K562 (cell line): Measurements from ENCODE around the gene CD37. TPM values are rescaled to one million over a fixed set of nuclear protein-coding genes. Genes with fewer than 3 reads are reported as not detected.

Source experiments
- CCNT2 ChIP-seq: IDR thresholded peaks from 2 replicates; pipeline ENCODE4 v1.6.1; 2011; ENCODE audit warnings: borderline replicate concordance, low read depth, mild to moderate bottlenecking, moderate library complexity, mixed read lengths, low read length; ENCODE audit not compliant: insufficient read length; ENCODE audit errors: extremely low read depth
- GATAD2A ChIP-seq: fragments of 450-650 bp; IDR thresholded peaks from 2 replicates; pipeline ENCODE4 v1.6.1; 2017
- MAZ ChIP-seq, 2 experiments: fragments of 450-650 bp in 1 of 2; sonication (generic) in 1 of 2; formaldehyde crosslinking; IDR thresholded peaks in 1 of 2; conservative IDR thresholded peaks in 1 of 2; 2 replicates each; pipeline versions ENCODE4 v1.4.0 to v1.5.0; 2020; ENCODE audit warnings: mild to moderate bottlenecking in 1 of 2, missing genetic modification reagents in 1 of 2
- MTA1 ChIP-seq: fragments of 450-650 bp; IDR thresholded peaks from 2 replicates; pipeline ENCODE4 v1.6.1; 2017; ENCODE audit warnings: borderline replicate concordance
- NFIC ChIP-seq: fragments of 450-650 bp; IDR thresholded peaks from 2 replicates; pipeline ENCODE4 v1.6.1; 2017; ENCODE audit warnings: mild to moderate bottlenecking, inconsistent platforms
- NR2C1 ChIP-seq, 2 experiments: fragments of 450-650 bp; IDR thresholded peaks; 2 replicates each; pipeline ENCODE4 v1.6.1; 2017; ENCODE audit warnings: mild to moderate bottlenecking in 2 of 2, antibody characterized with exemption in 1 of 2, inconsistent platforms in 1 of 2, missing compliant biosample characterization in 1 of 2, missing genetic modification characterization in 1 of 2
- PTBP1 ChIP-seq: fragments of 200-400 bp; formaldehyde crosslinking; IDR thresholded peaks from 2 replicates; pipeline ENCODE4 v1.6.1; 2017; ENCODE audit warnings: low read depth, low read length
- U2AF1 ChIP-seq: fragments of 200-400 bp; formaldehyde crosslinking; optimal IDR thresholded peaks from 2 replicates; pipeline ENCODE3; 2017; ENCODE audit warnings: mild to moderate bottlenecking, low read depth, low read length, moderate library complexity
- YBX1 ChIP-seq: fragments of 450-650 bp; IDR thresholded peaks from 2 replicates; pipeline ENCODE4 v1.7.1; 2016; ENCODE audit warnings: mild to moderate bottlenecking
- ZBTB26 ChIP-seq: fragments of 450-650 bp; formaldehyde crosslinking; IDR thresholded peaks from 2 replicates; pipeline ENCODE4 v1.4.0; 2022; ENCODE audit warnings: missing genetic modification characterization
- ZNF165 ChIP-seq: fragments of 250-450 bp; sonication (Bioruptor Pico); IDR thresholded peaks from 2 replicates; pipeline ENCODE4 v1.4.0; 2020; ENCODE audit warnings: borderline replicate concordance
- ZNF644 ChIP-seq: fragments of 200-800 bp; sonication (Bioruptor generic); IDR thresholded peaks from 2 replicates; pipeline ENCODE4 v1.6.1; 2016; ENCODE audit warnings: low read depth, missing genetic modification characterization, missing compliant biosample characterization
- polyA plus RNA-seq, 8 experiments: library from polyadenylated mRNA; depleted of rRNA in 4 of 8; stranded (reverse) in 5 of 8; unstranded in 3 of 8; fragments of >200 nt; fragmentation: Nextera tagmentation in 2 of 8; fragmentation: Illumina TruSeq in 1 of 8; extraction: Ambion mirVana in 2 of 8; extraction: Trizol in 1 of 8; gene quantifications; 2 replicates each; pipeline versions ENCODE4 v1.2.1 to v1.2.3, GENCODE V29; 2011 to 2014; ENCODE audit warnings: inconsistent platforms in 1 of 8, missing spikeins in 1 of 8
- total RNA-seq, 7 experiments: library from RNA; depleted of rRNA in 6 of 7; stranded (reverse); fragments of >200 nt in 6 of 7; fragmentation: Illumina TruSeq in 2 of 7; extraction: Trizol in 2 of 7; gene quantifications; 2 replicates each; pipeline versions ENCODE4 v1.2.1 to v1.2.3, GENCODE V29; 2011 to 2021; ENCODE audit warnings: low replicate concordance in 1 of 7
- TF ChIP-seq, protein P1 (sequence below): IDR thresholded peaks from 2 replicates; pipeline ENCODE4 v1.6.1; 2011; ENCODE audit not compliant: insufficient read length; ENCODE audit errors: extremely low read depth

The CD37 gene
- total and polyA plus RNA-seq, 9 of the 15 experiments (the other 6 are each of a cell fraction or from before 2014, with no cell fraction given), result 2.5 to 19.0 (median 7.4) TPM

DNA sequence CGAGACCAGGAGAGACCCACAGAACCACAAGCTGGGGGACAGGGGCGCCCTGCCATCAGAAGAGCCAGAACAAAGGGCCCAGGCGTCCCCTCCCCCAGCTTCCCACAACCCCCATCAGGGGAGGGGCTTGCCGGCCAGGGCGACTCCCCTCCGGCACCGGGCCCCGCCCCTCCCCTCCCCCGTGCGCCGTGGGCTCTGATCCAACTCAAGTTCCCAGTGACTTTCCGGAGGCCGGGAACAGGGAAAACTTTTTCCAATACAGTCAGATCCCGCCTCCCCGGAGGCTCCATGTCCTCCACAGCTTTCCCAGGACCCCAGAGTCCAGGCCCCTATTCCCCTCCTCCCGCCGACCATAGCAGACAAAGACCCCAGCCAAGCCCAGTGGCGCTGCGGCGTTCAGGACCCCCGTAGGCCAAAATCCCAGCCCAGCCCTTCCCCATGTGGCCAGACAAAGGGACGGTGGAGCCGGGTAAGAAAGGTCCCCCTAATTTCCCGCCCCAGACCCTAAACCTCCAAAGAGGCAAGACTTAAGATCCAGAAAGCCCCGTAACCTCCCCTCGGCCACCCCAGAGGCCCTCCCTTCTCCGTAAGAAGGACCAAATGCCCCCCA is 26.3 kb downstream of the CD37 start (continued):
- peak in 1 of 2 experiments; percentile 21; a peak in 1 of 4 replicates for TF ChIP-seq MAZ (CRISPR knock-in tag; conservative IDR thresholded peaks at IDR 0.05 in 1 of 2, IDR thresholded peaks at IDR 0.05 in 1 of 2)
- no peak for TF ChIP-seq ZNF644 (tag)
- TF ChIP-seq NFIC, result peak; percentile 95
- TF ChIP-seq CCNT2, result peak; percentile 65
- TF ChIP-seq GATAD2A, result 0 out of 2 replicates have a peak, but pooled peaks have one; percentile 19
- TF ChIP-seq, protein P1, sequence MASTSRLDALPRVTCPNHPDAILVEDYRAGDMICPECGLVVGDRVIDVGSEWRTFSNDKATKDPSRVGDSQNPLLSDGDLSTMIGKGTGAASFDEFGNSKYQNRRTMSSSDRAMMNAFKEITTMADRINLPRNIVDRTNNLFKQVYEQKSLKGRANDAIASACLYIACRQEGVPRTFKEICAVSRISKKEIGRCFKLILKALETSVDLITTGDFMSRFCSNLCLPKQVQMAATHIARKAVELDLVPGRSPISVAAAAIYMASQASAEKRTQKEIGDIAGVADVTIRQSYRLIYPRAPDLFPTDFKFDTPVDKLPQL, result no peak
- no peak for TF ChIP-seq ZBTB26 (CRISPR knock-in tag)
- TF ChIP-seq U2AF1, result no peak
- no peak for TF ChIP-seq PTBP1
- TF ChIP-seq YBX1, result no peak
- no peak for TF ChIP-seq NR2C1 (IDR thresholded peaks at IDR 0.05)
- no peak for TF ChIP-seq NR2C1 (tag; IDR thresholded peaks at IDR 0.05)
- TF ChIP-seq MTA1, result 0 out of 2 replicates have a peak, but pooled peaks have one; percentile 25
- no peak for TF ChIP-seq ZNF165 (CRISPR knock-in tag)
